K562 (cell line): Measurements from ENCODE around the gene LAPTM5. TPM values are rescaled to one million over a fixed set of nuclear protein-coding genes. Genes with fewer than 3 reads are reported as not detected.
A peak's percentile ranks its signal among the peaks of the same experiment; 100 is the strongest.

Experiments
- ATAC-seq: fragments of 200-7000 bp; cut with Tn5 transposase; 3 replicates; pipeline ENCODE4 v1.9.1; 2020; ENCODE audit warnings: moderate library complexity
- BruUV-seq: library from RNA; stranded (reverse); fragments of 400-500 nt; replicated peaks from 2 replicates; lab custom pipeline; 2021; lab: Mats Ljungman, UMichigan
- CTCF ChIA-PET: fragments of 300-600 bp; formaldehyde crosslinking; extraction: SDS; loops from one replicate; lab custom pipeline; 2021; ENCODE audit warnings: low intra/inter-chr PET ratio; lab: Yijun Ruan, JAX
- POLR2A ChIA-PET: fragments of 300-600, 350-650 bp; sonication (Branson Sonifier 250); formaldehyde crosslinking; extraction: SDS; loops from one replicate; lab custom pipeline; 2021; ENCODE audit warnings: antibody characterized with exemption, inconsistent platforms; lab: Yijun Ruan, JAX
- DNase-seq, 4 experiments: peaks; one replicate each; pipeline versions ENCODE4 v3.0.0 to v3.0.0-alpha.2; 2011 to 2018; ENCODE audit warnings: low spot score in 3 of 4, mixed read lengths in 3 of 4; ENCODE audit errors: extremely low read depth in 1 of 4
- FAIRE-seq: peaks from 2 replicates; lab custom pipeline; 2011; peaks lifted over from hg19 to GRCh38; lab: Jason Lieb, UNC
- H2AFZ ChIP-seq: 2 replicates; pipeline ENCODE4 v1.6.0; 2011; ENCODE audit warnings: low read depth, low read length, control low read depth, inconsistent platforms
- H3K27ac ChIP-seq: fragments of 200-600 bp; 3 replicates; pipeline ENCODE4 v1.8.0; 2011; ENCODE audit warnings: low read depth, mild to moderate bottlenecking, control low read depth, inconsistent platforms, low read length, moderate library complexity, mixed read lengths; ENCODE audit errors: extremely low read depth
- H3K27me3 ChIP-seq, 2 experiments: fragments of 300-600 bp in 1 of 2; 2 replicates in 1 of 2; 3 replicates in 1 of 2; pipeline versions ENCODE4 v1.6.0 to v1.8.0; 2011; ENCODE audit warnings: inconsistent platforms in 2 of 2, low read length in 2 of 2, mild to moderate bottlenecking in 1 of 2, mixed read lengths in 1 of 2, moderate library complexity in 1 of 2; ENCODE audit not compliant: control insufficient read depth in 2 of 2, insufficient read depth in 2 of 2
- H3K36me3 ChIP-seq: fragments of 300-600 bp; 3 replicates; pipeline ENCODE4 v1.8.0; 2011; ENCODE audit warnings: mild to moderate bottlenecking, low read length, inconsistent platforms; ENCODE audit not compliant: control insufficient read depth, insufficient read depth
- H3K4me1 ChIP-seq, 2 experiments: fragments of 200-600 bp in 1 of 2; replicated peaks in 1 of 2; 2 replicates in 1 of 2; 3 replicates in 1 of 2; pipeline versions ENCODE4 v1.5.1 to v1.8.0; 2011; ENCODE audit warnings: inconsistent platforms in 2 of 2, low read length in 2 of 2, mild to moderate bottlenecking in 1 of 2, mixed read lengths in 1 of 2, moderate library complexity in 1 of 2; ENCODE audit not compliant: control insufficient read depth in 2 of 2, insufficient read depth in 2 of 2
- H3K4me2 ChIP-seq: 2 replicates; pipeline ENCODE4 v1.6.1; 2011; ENCODE audit warnings: low read length, control low read depth, inconsistent platforms, mixed read lengths; ENCODE audit not compliant: insufficient read depth
- H3K4me3 ChIP-seq: fragments of 200-600 bp; sonication (generic), shearing (Covaris generic); 2 replicates; pipeline ENCODE4 v1.5.1; 2016; ENCODE audit warnings: control low read depth, inconsistent platforms
- H3K79me2 ChIP-seq: fragments of 200-600 bp; 3 replicates; pipeline ENCODE4 v1.8.0; 2011; ENCODE audit warnings: low read length, inconsistent platforms; ENCODE audit not compliant: control insufficient read depth, insufficient read depth
- H3K9ac ChIP-seq, 2 experiments: 2 replicates each; pipeline versions ENCODE4 v1.6.0 to v1.6.1; 2011; ENCODE audit warnings: low read depth in 2 of 2, low read length in 2 of 2, control low read depth in 1 of 2, inconsistent platforms in 1 of 2, mild to moderate bottlenecking in 1 of 2, mixed read lengths in 1 of 2; ENCODE audit not compliant: insufficient read depth in 1 of 2
- H3K9me1 ChIP-seq: one replicate; pipeline ENCODE4 v1.6.0; 2011; ENCODE audit warnings: inconsistent platforms, mild to moderate bottlenecking, low read length, moderate library complexity; ENCODE audit not compliant: control insufficient read depth, insufficient read depth
- H3K9me3 ChIP-seq: replicated peaks from 2 replicates; pipeline ENCODE4 v1.5.1; 2011; ENCODE audit warnings: low read depth, low read length, inconsistent platforms; ENCODE audit not compliant: control insufficient read depth, insufficient read depth
- H4K20me1 ChIP-seq: replicated peaks from 2 replicates; pipeline ENCODE4 v1.6.1; 2011; ENCODE audit warnings: low read length, inconsistent platforms, mixed read lengths; ENCODE audit not compliant: control insufficient read depth, insufficient read depth
- ATF7 ChIP-seq: fragments of 450-650 bp; IDR thresholded peaks from 2 replicates; pipeline ENCODE4 v1.7.1; 2014; ENCODE audit warnings: mild to moderate bottlenecking, moderate library complexity
- CC2D1A ChIP-seq: fragments of 450-650 bp; IDR thresholded peaks from 2 replicates; pipeline ENCODE4 v1.6.1; 2017; ENCODE audit warnings: mild to moderate bottlenecking
- CCNT2 ChIP-seq: IDR thresholded peaks from 2 replicates; pipeline ENCODE4 v1.6.1; 2011; ENCODE audit warnings: borderline replicate concordance, low read depth, mild to moderate bottlenecking, moderate library complexity, mixed read lengths, low read length; ENCODE audit not compliant: insufficient read length; ENCODE audit errors: extremely low read depth
- JUND ChIP-seq, 2 experiments: IDR thresholded peaks; 2 replicates in 1 of 2; 3 replicates in 1 of 2; pipeline ENCODE4 v1.6.1; 2011; ENCODE audit warnings: borderline replicate concordance in 2 of 2, low read depth in 2 of 2, low read length in 2 of 2, improper control_type of control experiment in 1 of 2, missing biosample characterization in 1 of 2, missing genetic modification characterization in 1 of 2, missing genetic modification reagents in 1 of 2
- KDM2B ChIP-seq: fragments of 250-450 bp; sonication (Bioruptor Pico); IDR thresholded peaks from 2 replicates; pipeline ENCODE4 v1.8.0; 2021; ENCODE audit warnings: mild to moderate bottlenecking, moderate library complexity
- KDM5B ChIP-seq: fragments of 200-600 bp; sonication (generic); IDR thresholded peaks from 2 replicates; pipeline ENCODE4 v1.6.1; 2012; ENCODE audit warnings: low read depth, mild to moderate bottlenecking, moderate library complexity, low read length, control low read depth, inconsistent platforms; ENCODE audit not compliant: insufficient replicate concordance
- MAFK ChIP-seq: IDR thresholded peaks from 2 replicates; pipeline ENCODE4 v1.6.1; 2011; ENCODE audit warnings: low read length, improper control_type of control experiment
- NEUROD1 ChIP-seq: fragments of 150-350 bp; IDR thresholded peaks from 2 replicates; pipeline ENCODE4 v1.6.1; 2014; ENCODE audit warnings: borderline replicate concordance, low read length, low read depth; ENCODE audit not compliant: partially characterized antibody
- NONO ChIP-seq, 2 experiments: fragments of 200-400 bp in 1 of 2; fragments of 450-650 bp in 1 of 2; formaldehyde crosslinking in 1 of 2; IDR thresholded peaks; 2 replicates each; pipeline ENCODE4 v1.6.1; 2017; ENCODE audit warnings: low read depth in 2 of 2, mild to moderate bottlenecking in 2 of 2, moderate library complexity in 2 of 2, low read length in 1 of 2
- RAD21 ChIP-seq, 2 experiments: fragments of 250-450 bp in 1 of 2; fragments of 450-650 bp in 1 of 2; sonication (Bioruptor Pico) in 1 of 2; formaldehyde crosslinking in 1 of 2; IDR thresholded peaks in 1 of 2; conservative IDR thresholded peaks in 1 of 2; 2 replicates each; pipeline versions ENCODE4 v1.4.0 to v1.8.0; 2020 to 2022; ENCODE audit warnings: mild to moderate bottlenecking in 2 of 2, moderate library complexity in 1 of 2
- RBFOX2 ChIP-seq: fragments of 200-400 bp; formaldehyde crosslinking; IDR thresholded peaks from 2 replicates; pipeline ENCODE4 v1.6.1; 2017; ENCODE audit warnings: low read depth, mild to moderate bottlenecking, low read length, moderate library complexity
- XRCC5 ChIP-seq: fragments of 200-400 bp; formaldehyde crosslinking; IDR thresholded peaks from 2 replicates; pipeline ENCODE4 v1.6.1; 2017; ENCODE audit warnings: low read depth, mild to moderate bottlenecking, low read length
- ZFP36 ChIP-seq: fragments of 150-350 bp; IDR thresholded peaks from 2 replicates; pipeline ENCODE4 v1.6.1; 2018; ENCODE audit warnings: low read length, low read depth; ENCODE audit not compliant: partially characterized antibody
- WGBS: fragments of 100-300 bp; shearing (Covaris generic); methylation state at CpG from one replicate; pipeline ENCODE4 v1.1.6; 2016; ENCODE audit warnings: low coverage, mixed read lengths; ENCODE audit not compliant: insufficient coverage; ENCODE audit errors: missing lambda C conversion rate; 5-methylcytosine and 5-hydroxymethylcytosine counted together
- in situ Hi-C: fragments of 300-500 bp; cut with MboI; formaldehyde crosslinking; loops from 4 replicates; pipeline ENCODE4 v1.15.0; 2018; ENCODE audit warnings: inconsistent platforms, mixed read lengths
- intact Hi-C: fragments of 100-400 bp; cut with micrococcal nuclease; formaldehyde crosslinking; loops from 2 replicates; pipeline ENCODE4 v1.14.2; 2022
- polyA plus RNA-seq, 8 experiments: library from polyadenylated mRNA; depleted of rRNA in 4 of 8; stranded (reverse) in 5 of 8; unstranded in 3 of 8; fragments of >200 nt; fragmentation: Nextera tagmentation in 2 of 8; fragmentation: Illumina TruSeq in 1 of 8; extraction: Ambion mirVana in 2 of 8; extraction: Trizol in 1 of 8; gene quantifications; 2 replicates each; pipeline versions ENCODE4 v1.2.1 to v1.2.3, GENCODE V29; 2011 to 2014; ENCODE audit warnings: inconsistent platforms in 1 of 8, missing spikeins in 1 of 8
- total RNA-seq, 7 experiments: library from RNA; depleted of rRNA in 6 of 7; stranded (reverse); fragments of >200 nt in 6 of 7; fragmentation: Illumina TruSeq in 2 of 7; extraction: Trizol in 2 of 7; gene quantifications; 2 replicates each; pipeline versions ENCODE4 v1.2.1 to v1.2.3, GENCODE V29; 2011 to 2021; ENCODE audit warnings: low replicate concordance in 1 of 7
- TF ChIP-seq, protein P1 (sequence below): sonication (generic); formaldehyde crosslinking; IDR thresholded peaks from 2 replicates; pipeline ENCODE4 v1.5.0; 2020; ENCODE audit warnings: missing genetic modification reagents
- TF ChIP-seq, protein P2 (sequence below): fragments of 450-650 bp; formaldehyde crosslinking; IDR thresholded peaks from 2 replicates; pipeline ENCODE4 v1.4.0; 2020; ENCODE audit warnings: mild to moderate bottlenecking, mixed read lengths

The LAPTM5 gene
- total and polyA plus RNA-seq, 9 of the 15 experiments (the other 6 are each of a cell fraction or from before 2014, with no cell fraction given): 2.4 to 47.3 (median 20.3) TPM

DNA sequence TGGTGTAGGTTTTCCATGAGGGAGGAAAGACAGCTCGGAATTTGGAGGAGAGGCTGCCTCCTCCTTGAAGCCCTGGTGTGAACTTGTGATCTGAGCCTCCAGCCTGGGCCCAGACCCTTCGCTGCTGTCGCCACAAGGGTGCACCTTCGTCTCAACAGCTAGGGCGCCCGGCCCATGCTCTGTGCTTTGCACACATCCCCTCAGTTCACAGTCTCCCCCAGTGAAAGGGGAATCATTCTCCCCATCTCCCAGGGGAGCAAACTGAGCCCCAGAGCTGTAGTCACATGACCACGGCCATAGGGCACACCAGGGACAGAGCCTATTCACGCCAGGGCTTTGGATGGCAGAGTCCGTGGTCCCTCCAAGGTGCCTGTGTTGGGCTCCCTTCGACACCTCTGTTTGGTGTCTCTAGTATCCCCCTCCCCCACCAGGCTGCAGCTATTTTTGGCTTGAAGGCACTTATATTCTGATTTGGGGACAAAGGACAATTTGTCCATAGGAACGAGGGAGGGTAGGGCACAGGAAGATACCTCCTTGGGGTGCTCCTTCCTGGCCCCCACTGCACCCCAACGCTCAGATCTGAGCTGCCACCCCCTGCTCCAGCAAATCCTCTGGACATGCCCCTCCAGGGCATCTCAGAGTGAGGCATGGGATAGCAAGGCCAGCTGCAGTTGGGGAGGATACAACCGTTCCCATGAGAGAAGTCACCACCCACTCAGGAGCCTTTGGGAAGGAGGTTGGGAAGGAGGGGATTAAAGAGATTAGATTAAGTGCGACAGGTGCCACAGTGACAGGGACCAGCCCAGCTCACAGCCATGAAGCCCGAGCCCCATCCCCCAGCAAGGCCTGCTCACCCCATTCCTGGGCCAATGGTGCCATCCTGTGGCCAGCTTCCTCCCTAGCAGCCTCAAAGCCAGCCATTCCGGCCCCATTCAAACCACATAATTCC is 49.9 kb downstream of the LAPTM5 start:
- no peaks in the 10 kb centered on the region; the same call in 1 of the 2 replicates for H3K9me3 ChIP-seq
- CTCF ChIA-PET: interaction anchor here (0.7 to 1.3 kb wide), 10 partner anchors 71 to 1505 kb away, joined by 3 to 5 read pairs (median 3); partner anchors contain the start of gene PTPRU
- H3K36me3 ChIP-seq: no peaks in the 10 kb centered on the region
- H3K27ac ChIP-seq: no peak overlapping the region
- BruUV-seq: no TSS peak
- peaks cover 10 to 48% of the 10 kb centered on the region in 2 experiments; a peak in 4 of 5 replicates for H3K27me3 ChIP-seq
- POLR2A ChIA-PET: interaction anchor here (0.5 to 0.7 kb wide), 2 partner anchors 10 to 1528 kb away, joined by 3 read pairs; no protein-coding TSS in a partner anchor
- intact Hi-C loops (loop anchor here (5.0 to 10.0 kb wide), 5 partner anchors 300 to 1465 kb away; no protein-coding TSS in a partner anchor), in situ Hi-C loops (loop anchor here (10.0 kb wide), 1 partner anchor 1483 kb away; no protein-coding TSS in a partner anchor)
- H3K4me1 ChIP-seq: peaks cover 0 to 6% of the 10 kb centered on the region in 2 experiments; a peak in 2 of 5 replicates
- FAIRE-seq: peak; percentile 96
- 2% methylated on average over 16 of the region's 16 CpGs for WGBS
- ATAC-seq: peak; percentile 97
- H3K9ac ChIP-seq: peak overlapping the region in 1 of 2 experiments; percentile 26; a peak in 1 of 4 replicates
- H3K4me3 ChIP-seq: no peak overlapping the region
- no peak overlapping the region for H3K4me2 ChIP-seq
- DNase-seq: peak; percentile 84 to 92 (median 91)
- no peaks in the 10 kb centered on the region for H3K79me2 ChIP-seq
- no peaks in the 10 kb centered on the region for H4K20me1 ChIP-seq
- no peak overlapping the region for H2AFZ ChIP-seq
- H3K9me1 ChIP-seq: no peaks in the 10 kb centered on the region
- TF ChIP-seq, protein P1, sequence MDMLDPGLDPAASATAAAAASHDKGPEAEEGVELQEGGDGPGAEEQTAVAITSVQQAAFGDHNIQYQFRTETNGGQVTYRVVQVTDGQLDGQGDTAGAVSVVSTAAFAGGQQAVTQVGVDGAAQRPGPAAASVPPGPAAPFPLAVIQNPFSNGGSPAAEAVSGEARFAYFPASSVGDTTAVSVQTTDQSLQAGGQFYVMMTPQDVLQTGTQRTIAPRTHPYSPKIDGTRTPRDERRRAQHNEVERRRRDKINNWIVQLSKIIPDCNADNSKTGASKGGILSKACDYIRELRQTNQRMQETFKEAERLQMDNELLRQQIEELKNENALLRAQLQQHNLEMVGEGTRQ (CRISPR knock-in tag): peak; percentile 36
- TF ChIP-seq ZFP36 (peak; percentile 35), ATF7 (0 out of 2 replicates have a peak, but pooled peaks have one; percentile 25), XRCC5 (0 out of 2 replicates have a peak, but pooled peaks have one; percentile 28), RAD21 (CRISPR knock-in tag; conservative IDR thresholded peaks at IDR 0.05 in 1 of 2, IDR thresholded peaks at IDR 0.05 in 1 of 2) (peak; percentile 98 to 99), JUND (IDR thresholded peaks at IDR 0.05; ENCODE audit: borderline replicate concordance, low read depth, low read length) (peak; percentile 56), JUND (tag; IDR thresholded peaks at IDR 0.05; ENCODE audit: borderline replicate concordance, low read depth, low read length) (no peak), KDM2B (CRISPR knock-in tag) (no peak), NONO (IDR thresholded peaks at IDR 0.05; ENCODE audit: low read depth in 2 of 2, low read length in 1 of 2) (no peak), CCNT2 (no peak), MAFK (peak; percentile 10; the same call in 1 of the 2 replicates), CC2D1A (0 out of 2 replicates have a peak, but pooled peaks have one; percentile 51), NEUROD1 (peak; percentile 29), RBFOX2 (no peak), KDM5B (no peak)
- TF ChIP-seq, protein P2, sequence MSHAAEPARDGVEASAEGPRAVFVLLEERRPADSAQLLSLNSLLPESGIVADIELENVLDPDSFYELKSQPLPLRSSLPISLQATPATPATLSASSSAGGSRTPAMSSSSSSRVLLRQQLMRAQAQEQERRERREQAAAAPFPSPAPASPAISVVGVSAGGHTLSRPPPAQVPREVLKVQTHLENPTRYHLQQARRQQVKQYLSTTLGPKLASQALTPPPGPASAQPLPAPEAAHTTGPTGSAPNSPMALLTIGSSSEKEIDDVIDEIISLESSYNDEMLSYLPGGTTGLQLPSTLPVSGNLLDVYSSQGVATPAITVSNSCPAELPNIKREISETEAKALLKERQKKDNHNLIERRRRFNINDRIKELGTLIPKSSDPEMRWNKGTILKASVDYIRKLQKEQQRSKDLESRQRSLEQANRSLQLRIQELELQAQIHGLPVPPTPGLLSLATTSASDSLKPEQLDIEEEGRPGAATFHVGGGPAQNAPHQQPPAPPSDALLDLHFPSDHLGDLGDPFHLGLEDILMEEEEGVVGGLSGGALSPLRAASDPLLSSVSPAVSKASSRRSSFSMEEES: peak; percentile 67
